Mesenchymal stem cell (in vitro differentiated cells and primary cell): ENCODE measurements around the gene INSRR.
A peak's percentile ranks its signal among the peaks of the same experiment; 100 is the strongest.

Source experiments
- DNase-seq: peaks from one replicate; pipeline ENCODE4 v3.0.0-alpha.2; 2013
- H2AFZ ChIP-seq: one replicate; pipeline ENCODE4 v1.6.1; 2013; ENCODE audit warnings: low read depth, mild to moderate bottlenecking, control low read depth, inconsistent platforms, low read length, moderate library complexity
- H2AK5ac ChIP-seq: 2 replicates; pipeline ENCODE4 v1.6.1; 2013; ENCODE audit warnings: low read length, moderate library complexity, mild to moderate bottlenecking, inconsistent platforms; ENCODE audit not compliant: severe bottlenecking
- H2BK120ac ChIP-seq: one replicate; pipeline ENCODE4 v1.6.1; 2013; ENCODE audit warnings: low read depth, mild to moderate bottlenecking, inconsistent platforms, low read length, moderate library complexity
- H2BK12ac ChIP-seq, 2 experiments: one replicate each; pipeline ENCODE4 v1.6.1; 2013; ENCODE audit warnings: inconsistent platforms in 2 of 2, low read length in 2 of 2, mild to moderate bottlenecking in 2 of 2, moderate library complexity in 2 of 2, control low read depth in 1 of 2
- H2BK15ac ChIP-seq: one replicate; pipeline ENCODE4 v1.6.1; 2013; ENCODE audit warnings: mild to moderate bottlenecking, low read depth, inconsistent platforms; ENCODE audit not compliant: poor library complexity, severe bottlenecking
- H2BK5ac ChIP-seq: 2 replicates; pipeline ENCODE4 v1.6.1; 2013; ENCODE audit warnings: low read depth, mild to moderate bottlenecking, low read length, control low read depth, inconsistent platforms; ENCODE audit not compliant: poor library complexity, severe bottlenecking
- H3K14ac ChIP-seq, 2 experiments: one replicate each; pipeline ENCODE4 v1.6.1; 2013; ENCODE audit warnings: inconsistent platforms in 2 of 2, low read length in 2 of 2, control low read depth in 1 of 2, mild to moderate bottlenecking in 1 of 2, moderate library complexity in 1 of 2
- H3K18ac ChIP-seq, 2 experiments: one replicate each; pipeline ENCODE4 v1.6.1; 2013; ENCODE audit warnings: inconsistent platforms in 2 of 2, low read length in 2 of 2, control low read depth in 1 of 2, low read depth in 1 of 2, mild to moderate bottlenecking in 1 of 2
- H3K23ac ChIP-seq, 2 experiments: one replicate each; pipeline ENCODE4 v1.6.1; 2013; ENCODE audit warnings: inconsistent platforms in 2 of 2, low read length in 2 of 2, mild to moderate bottlenecking in 2 of 2, moderate library complexity in 2 of 2, control low read depth in 1 of 2
- H3K27ac ChIP-seq: 2 replicates; pipeline ENCODE4 v1.5.1; 2013; ENCODE audit warnings: mild to moderate bottlenecking, moderate library complexity, low read length, control low read depth, inconsistent platforms; ENCODE audit not compliant: poor library complexity, severe bottlenecking
- H3K27me3 ChIP-seq, 2 experiments: 2 replicates each; pipeline versions ENCODE4 v1.6.1 to v1.7.0; 2013; ENCODE audit warnings: low read length in 2 of 2, mild to moderate bottlenecking in 2 of 2, moderate library complexity in 2 of 2, control low read depth in 1 of 2, inconsistent platforms in 1 of 2; ENCODE audit not compliant: control insufficient read depth in 1 of 2, insufficient read depth in 1 of 2
- H3K36me3 ChIP-seq, 2 experiments: 2 replicates each; pipeline versions ENCODE4 v1.6.1 to v1.7.0; 2013; ENCODE audit warnings: low read length in 2 of 2, control low read depth in 1 of 2, inconsistent platforms in 1 of 2, low read depth in 1 of 2, mild to moderate bottlenecking in 1 of 2; ENCODE audit not compliant: insufficient read depth in 2 of 2, control insufficient read depth in 1 of 2
- H3K4ac ChIP-seq, 2 experiments: one replicate each; pipeline ENCODE4 v1.6.1; 2013; ENCODE audit warnings: inconsistent platforms in 2 of 2, low read length in 2 of 2, mild to moderate bottlenecking in 2 of 2, moderate library complexity in 2 of 2, control low read depth in 1 of 2, low read depth in 1 of 2
- H3K4me1 ChIP-seq: 2 replicates; pipeline ENCODE4 v1.6.1; 2013; ENCODE audit warnings: low read depth, low read length, control low read depth; ENCODE audit not compliant: control insufficient read depth, insufficient read depth
- H3K4me2 ChIP-seq: 2 replicates; pipeline ENCODE4 v1.6.1; 2013; ENCODE audit warnings: low read length, mild to moderate bottlenecking, inconsistent platforms; ENCODE audit not compliant: poor library complexity, severe bottlenecking
- H3K4me3 ChIP-seq, 2 experiments: 2 replicates each; pipeline versions ENCODE4 v1.5.1 to v1.7.0; 2013; ENCODE audit warnings: low read length in 2 of 2, mild to moderate bottlenecking in 2 of 2, control low read depth in 1 of 2, low read depth in 1 of 2; ENCODE audit not compliant: insufficient read depth in 1 of 2
- H3K79me1 ChIP-seq: replicated peaks from 2 replicates; pipeline ENCODE4 v1.6.1; 2013; ENCODE audit warnings: mild to moderate bottlenecking, control low read depth, low read length, inconsistent platforms; ENCODE audit not compliant: poor library complexity, severe bottlenecking
- H3K9ac ChIP-seq: 2 replicates; pipeline ENCODE4 v1.7.0; 2013; ENCODE audit warnings: mild to moderate bottlenecking, low read length, moderate library complexity
- H3K9me3 ChIP-seq: 2 replicates; pipeline ENCODE4 v1.7.0; 2013; ENCODE audit warnings: mild to moderate bottlenecking, low read length; ENCODE audit not compliant: control insufficient read depth
- H4K8ac ChIP-seq: one replicate; pipeline ENCODE4 v1.6.1; 2013; ENCODE audit warnings: inconsistent platforms, mild to moderate bottlenecking, low read length, moderate library complexity
- H4K91ac ChIP-seq: one replicate; pipeline ENCODE4 v1.6.1; 2013; ENCODE audit warnings: mild to moderate bottlenecking, low read length, inconsistent platforms
- WGBS: methylation state at CpG from one replicate; pipeline ENCODE4 v1.1.7; 2013; ENCODE audit warnings: mixed read lengths; 5-methylcytosine and 5-hydroxymethylcytosine counted together

INSRR gene

GRCh38 chr1:156802421-156802935 lies 56.4 kb downstream of the INSRR start:
- Histone ChIP-seq H3K4me2 (no peak overlapping the region), H2BK120ac (peak overlapping the region; percentile 35), H3K18ac (no peak overlapping the region), H3K23ac (no peak overlapping the region), H2AFZ (no peak overlapping the region), H4K8ac (peak overlapping the region; percentile 24), H3K4me1 (peaks cover 21% of the 10 kb centered on the region), H3K4me3 (no peak overlapping the region), H2BK5ac (no peak overlapping the region), H4K91ac (no peak overlapping the region), H2BK12ac (no peak overlapping the region), H3K79me1 (peaks cover 10% of the 10 kb centered on the region), H3K9ac (no peak overlapping the region), H3K4ac (no peak overlapping the region), H3K9me3 (no peaks in the 10 kb centered on the region), H3K14ac (no peak overlapping the region), H2BK15ac (no peak overlapping the region), H3K36me3 (peaks cover 18 to 35% of the 10 kb centered on the region in 2 experiments), H3K27ac (no peak overlapping the region), H2AK5ac (no peak overlapping the region), H3K27me3 (no peaks in the 10 kb centered on the region)
- WGBS: 99% methylated on average over 8 of the region's 8 CpGs
- DNase-seq: no peak

GRCh38 chr1:156801409-156802121 lies 57.4 kb downstream of the INSRR start:
- no peak overlapping the region for H3K4ac ChIP-seq
- H3K9me3 ChIP-seq: no peaks in the 10 kb centered on the region
- H3K27ac ChIP-seq: no peak overlapping the region
- H4K91ac ChIP-seq: no peak overlapping the region
- H3K36me3 ChIP-seq: peaks cover 21 to 44% of the 10 kb centered on the region in 2 experiments
- H2BK5ac ChIP-seq: no peak overlapping the region
- peak overlapping the region in 1 of 2 experiments; percentile 23 for H3K18ac ChIP-seq
- no peak overlapping the region for H2AFZ ChIP-seq
- no peak overlapping the region for H3K23ac ChIP-seq
- H3K4me1 ChIP-seq: peaks cover 25% of the 10 kb centered on the region
- H3K9ac ChIP-seq: no peak overlapping the region
- DNase-seq: peak; percentile 36
- no peak overlapping the region for H2BK120ac ChIP-seq
- H2BK12ac ChIP-seq: no peak overlapping the region
- WGBS: 84% methylated on average over 6 of the region's 7 CpGs
- no peak overlapping the region for H2BK15ac ChIP-seq
- no peak overlapping the region for H3K14ac ChIP-seq
- H3K27me3 ChIP-seq: no peaks in the 10 kb centered on the region
- no peak overlapping the region for H2AK5ac ChIP-seq
- no peak overlapping the region for H3K4me2 ChIP-seq
- no peak overlapping the region for H4K8ac ChIP-seq
- H3K79me1 ChIP-seq: peaks cover 11% of the 10 kb centered on the region
- no peak overlapping the region for H3K4me3 ChIP-seq

GRCh38 chr1:156797212-156797871 lies 61.6 kb downstream of the INSRR start:
- Histone ChIP-seq H2BK15ac (no peak overlapping the region), H3K27me3 (no peaks in the 10 kb centered on the region), H2AK5ac (no peak overlapping the region), H3K9me3 (no peaks in the 10 kb centered on the region), H3K4me2 (no peak overlapping the region), H3K4me1 (peaks cover 27% of the 10 kb centered on the region), H3K18ac (no peak overlapping the region), H3K36me3 (peaks cover 27 to 86% of the 10 kb centered on the region in 2 experiments), H2AFZ (no peak overlapping the region), H4K91ac (no peak overlapping the region), H3K79me1 (peaks cover 12% of the 10 kb centered on the region), H2BK5ac (no peak overlapping the region), H3K9ac (no peak overlapping the region), H3K4ac (no peak overlapping the region), H3K4me3 (no peak overlapping the region), H3K23ac (no peak overlapping the region), H2BK12ac (no peak overlapping the region), H4K8ac (no peak overlapping the region), H3K27ac (peak overlapping the region; percentile 72), H3K14ac (no peak overlapping the region), H2BK120ac (no peak overlapping the region)
- 27% methylated on average over 3 of the region's 4 CpGs for WGBS
- peak; percentile 75 for DNase-seq

GRCh38 chr1:156796340-156797097 lies 62.4 kb downstream of the INSRR start:
- Histone ChIP-seq H2BK15ac (no peak overlapping the region), H3K4ac (no peak overlapping the region), H3K4me3 (no peak overlapping the region), H2AK5ac (no peak overlapping the region), H3K18ac (no peak overlapping the region), H2BK12ac (no peak overlapping the region), H2BK120ac (no peak overlapping the region), H3K4me1 (peaks cover 24% of the 10 kb centered on the region), H4K91ac (no peak overlapping the region), H3K9ac (no peak overlapping the region), H4K8ac (no peak overlapping the region), H3K14ac (no peak overlapping the region), H3K9me3 (no peaks in the 10 kb centered on the region), H3K79me1 (peaks cover 9% of the 10 kb centered on the region), H3K27ac (no peak overlapping the region), H3K36me3 (peaks cover 28 to 94% of the 10 kb centered on the region in 2 experiments), H3K27me3 (no peaks in the 10 kb centered on the region), H2BK5ac (no peak overlapping the region), H3K23ac (no peak overlapping the region), H2AFZ (no peak overlapping the region), H3K4me2 (no peak overlapping the region)
- 83% methylated on average over 8 of the region's 8 CpGs for WGBS
- peak; percentile 34 for DNase-seq
